Astrocyte of the spinal cord (primary cell): ENCODE measurements around the gene OR6A2.

Experiments
- DNase-seq: peaks from one replicate; pipeline ENCODE4 v3.0.0; 2011; ENCODE audit warnings: low read depth, low spot score
- H3K4me3 ChIP-seq: 2 replicates; pipeline ENCODE4 v1.5.1; 2011; ENCODE audit warnings: low read depth, mild to moderate bottlenecking, low read length, moderate library complexity
- in situ Hi-C: cut with HindIII; loops from 2 replicates; pipeline ENCODE4 v1.10.0; 2017; ENCODE audit warnings: low sequenced_read_pairs
- TF ChIP-seq, protein P1 (sequence below): IDR thresholded peaks from 2 replicates; pipeline ENCODE4 v1.5.1; 2012; ENCODE audit warnings: low read depth, mild to moderate bottlenecking, low read length, inconsistent platforms

OR6A2 gene

DNA sequence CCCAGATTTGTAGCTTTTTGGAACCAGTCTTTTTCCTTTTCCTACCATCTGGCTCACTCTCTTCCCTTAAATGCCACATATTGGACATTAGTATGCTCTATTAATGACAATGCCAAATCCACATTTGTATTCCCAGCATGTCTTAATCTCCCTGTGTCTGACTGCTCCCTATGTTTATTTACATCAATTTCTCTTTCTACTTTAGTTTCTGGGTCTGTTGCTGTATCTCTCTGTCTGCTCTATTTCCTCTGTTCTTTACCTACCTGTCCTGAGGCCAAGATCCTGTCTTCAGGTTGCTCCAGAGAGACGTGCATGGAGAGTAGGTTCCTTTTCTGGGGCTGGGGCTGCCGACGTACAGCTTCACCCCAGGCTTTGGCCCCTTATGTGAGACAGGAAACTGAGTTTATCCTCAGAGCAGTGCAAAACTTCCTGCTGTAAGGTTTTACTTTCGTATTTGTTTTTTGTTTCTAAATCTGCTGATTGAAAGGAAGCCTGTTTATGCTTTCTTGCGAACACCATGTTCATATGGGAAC, 53.3 kb downstream of the OR6A2 start:
- no peak for DNase-seq
- TF ChIP-seq, protein P1, sequence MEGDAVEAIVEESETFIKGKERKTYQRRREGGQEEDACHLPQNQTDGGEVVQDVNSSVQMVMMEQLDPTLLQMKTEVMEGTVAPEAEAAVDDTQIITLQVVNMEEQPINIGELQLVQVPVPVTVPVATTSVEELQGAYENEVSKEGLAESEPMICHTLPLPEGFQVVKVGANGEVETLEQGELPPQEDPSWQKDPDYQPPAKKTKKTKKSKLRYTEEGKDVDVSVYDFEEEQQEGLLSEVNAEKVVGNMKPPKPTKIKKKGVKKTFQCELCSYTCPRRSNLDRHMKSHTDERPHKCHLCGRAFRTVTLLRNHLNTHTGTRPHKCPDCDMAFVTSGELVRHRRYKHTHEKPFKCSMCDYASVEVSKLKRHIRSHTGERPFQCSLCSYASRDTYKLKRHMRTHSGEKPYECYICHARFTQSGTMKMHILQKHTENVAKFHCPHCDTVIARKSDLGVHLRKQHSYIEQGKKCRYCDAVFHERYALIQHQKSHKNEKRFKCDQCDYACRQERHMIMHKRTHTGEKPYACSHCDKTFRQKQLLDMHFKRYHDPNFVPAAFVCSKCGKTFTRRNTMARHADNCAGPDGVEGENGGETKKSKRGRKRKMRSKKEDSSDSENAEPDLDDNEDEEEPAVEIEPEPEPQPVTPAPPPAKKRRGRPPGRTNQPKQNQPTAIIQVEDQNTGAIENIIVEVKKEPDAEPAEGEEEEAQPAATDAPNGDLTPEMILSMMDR: no peak
- H3K4me3 ChIP-seq: no peak overlapping the region
- in situ Hi-C loops: no loop called here

DNA sequence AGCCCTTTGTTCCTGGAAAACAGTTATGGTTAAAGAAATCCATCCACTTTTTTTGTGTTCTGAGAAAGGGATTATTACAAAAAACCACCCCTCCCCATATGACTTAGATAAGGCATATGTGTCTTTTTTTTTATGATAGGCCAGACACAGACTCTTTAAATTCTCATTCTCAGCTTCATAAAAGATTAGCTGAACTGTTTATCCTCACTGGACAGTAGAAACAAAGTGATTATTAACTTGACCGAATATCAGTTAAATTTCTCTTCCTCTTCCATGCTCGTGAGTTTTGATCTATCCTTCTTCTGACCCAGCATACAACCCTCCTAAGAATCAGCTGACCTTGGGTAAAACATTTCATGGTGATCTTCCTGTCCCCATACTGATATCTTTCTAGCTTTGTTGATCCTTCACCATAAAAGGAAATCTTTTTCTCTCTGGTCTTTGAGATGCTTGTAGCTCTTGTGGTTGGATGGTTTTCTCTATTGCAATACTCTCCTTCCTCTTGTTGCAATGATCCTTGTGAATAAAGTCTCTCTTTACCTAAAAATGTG, 53.9 kb downstream of the OR6A2 start:
- no peak for DNase-seq
- in situ Hi-C loops: no loop called here
- no peak overlapping the region for H3K4me3 ChIP-seq
- TF ChIP-seq, protein P1: no peak

DNA sequence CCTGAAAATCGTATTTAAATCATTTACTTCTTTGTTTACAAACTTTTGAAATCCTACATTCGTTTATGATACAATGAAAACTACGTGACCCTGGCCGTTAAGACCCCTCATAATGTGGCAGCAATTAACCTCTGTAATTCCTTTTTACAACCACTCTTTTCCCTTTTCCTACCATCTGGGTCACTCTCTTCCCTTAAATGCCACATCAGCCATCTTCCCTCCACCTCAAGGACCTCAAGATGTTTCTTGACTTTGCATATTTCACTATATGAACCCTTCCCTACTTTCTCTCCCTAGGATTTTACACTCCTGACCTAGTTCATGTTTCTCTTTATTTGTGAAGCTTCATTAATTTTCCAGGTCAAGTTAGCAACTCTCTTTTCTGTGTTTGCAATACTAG, 54.5 kb downstream of the OR6A2 start:
- in situ Hi-C loops: no loop called here
- no peak overlapping the region for H3K4me3 ChIP-seq
- DNase-seq: no peak
- TF ChIP-seq, protein P1: no peak

DNA sequence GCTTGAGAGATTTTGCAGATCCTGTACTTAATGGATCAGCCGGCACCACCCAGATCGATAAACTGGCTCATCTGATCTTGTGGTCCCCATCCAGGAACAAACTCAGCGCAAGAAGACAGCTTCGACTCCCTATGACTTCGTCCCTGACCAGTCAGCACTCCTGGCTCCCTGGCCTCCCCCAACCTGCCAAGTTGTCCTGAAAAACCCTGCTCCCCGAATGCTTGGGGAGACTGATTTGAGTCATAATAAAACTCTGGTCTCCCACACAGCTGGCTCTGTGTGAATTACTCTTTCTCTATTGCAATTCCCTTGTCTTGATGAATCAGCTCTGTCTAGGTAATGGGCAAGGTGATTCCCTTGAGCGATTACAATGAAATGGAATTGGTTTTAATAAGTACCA, 57.2 kb downstream of the OR6A2 start:
- TF ChIP-seq, protein P1: no peak
- no peak overlapping the region for H3K4me3 ChIP-seq
- DNase-seq: no peak
- in situ Hi-C loops: no loop called here
